ENCODE results near the gene PIP4K2A. TPM values are rescaled to one million over a fixed set of nuclear protein-coding genes. Genes with fewer than 3 reads are reported as not detected.

The PIP4K2A gene
- total RNA-seq, 1 donor from 2014 or later: 102 TPM

DNA sequence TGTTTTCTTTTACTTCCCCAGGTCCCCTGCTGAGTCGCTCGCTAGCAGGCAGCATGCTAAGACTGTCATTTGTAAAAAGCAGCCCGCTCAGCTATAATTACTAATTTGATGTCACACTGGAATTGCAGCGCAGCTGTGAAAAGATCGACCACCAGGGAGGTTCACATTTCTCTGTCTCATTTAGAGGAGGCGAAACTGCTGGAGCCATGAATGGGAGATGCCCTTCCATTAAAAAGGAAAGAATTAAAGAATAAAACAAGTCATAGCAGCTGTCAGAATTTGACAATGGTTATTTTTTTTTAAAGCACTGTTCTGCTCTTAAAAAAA lies 153.5 kb downstream of the PIP4K2A start:
- intact Hi-C loops (cut with micrococcal nuclease): no loop called here
- H3K27ac Mint-ChIP-seq: no peak overlapping the region
- H3K27me3 Mint-ChIP-seq: no peaks in the 10 kb centered on the region
- no peaks in the 10 kb centered on the region for H3K9me3 Mint-ChIP-seq
- TF ChIP-seq, protein P1, sequence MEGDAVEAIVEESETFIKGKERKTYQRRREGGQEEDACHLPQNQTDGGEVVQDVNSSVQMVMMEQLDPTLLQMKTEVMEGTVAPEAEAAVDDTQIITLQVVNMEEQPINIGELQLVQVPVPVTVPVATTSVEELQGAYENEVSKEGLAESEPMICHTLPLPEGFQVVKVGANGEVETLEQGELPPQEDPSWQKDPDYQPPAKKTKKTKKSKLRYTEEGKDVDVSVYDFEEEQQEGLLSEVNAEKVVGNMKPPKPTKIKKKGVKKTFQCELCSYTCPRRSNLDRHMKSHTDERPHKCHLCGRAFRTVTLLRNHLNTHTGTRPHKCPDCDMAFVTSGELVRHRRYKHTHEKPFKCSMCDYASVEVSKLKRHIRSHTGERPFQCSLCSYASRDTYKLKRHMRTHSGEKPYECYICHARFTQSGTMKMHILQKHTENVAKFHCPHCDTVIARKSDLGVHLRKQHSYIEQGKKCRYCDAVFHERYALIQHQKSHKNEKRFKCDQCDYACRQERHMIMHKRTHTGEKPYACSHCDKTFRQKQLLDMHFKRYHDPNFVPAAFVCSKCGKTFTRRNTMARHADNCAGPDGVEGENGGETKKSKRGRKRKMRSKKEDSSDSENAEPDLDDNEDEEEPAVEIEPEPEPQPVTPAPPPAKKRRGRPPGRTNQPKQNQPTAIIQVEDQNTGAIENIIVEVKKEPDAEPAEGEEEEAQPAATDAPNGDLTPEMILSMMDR (IDR thresholded peaks at IDR 0.05): no peak
- H3K36me3 Mint-ChIP-seq (ENCODE audit: low read depth): peaks cover 65% of the 10 kb centered on the region
- H3K4me1 Mint-ChIP-seq: peaks cover 17% of the 10 kb centered on the region
- ATAC-seq (ENCODE audit: low read depth) (no peak), DNase-seq (no peak)
- H3K4me3 Mint-ChIP-seq: no peak overlapping the region
- POLR2A ChIA-PET: interaction anchor here (0.7 kb wide), 1 partner anchor 59 kb away, joined by 8 read pairs; no protein-coding TSS in a partner anchor
- CTCF ChIA-PET: interaction anchor here (1.0 to 1.1 kb wide), 2 partner anchors 10 to 13 kb away, joined by 3 read pairs; no protein-coding TSS in a partner anchor

DNA sequence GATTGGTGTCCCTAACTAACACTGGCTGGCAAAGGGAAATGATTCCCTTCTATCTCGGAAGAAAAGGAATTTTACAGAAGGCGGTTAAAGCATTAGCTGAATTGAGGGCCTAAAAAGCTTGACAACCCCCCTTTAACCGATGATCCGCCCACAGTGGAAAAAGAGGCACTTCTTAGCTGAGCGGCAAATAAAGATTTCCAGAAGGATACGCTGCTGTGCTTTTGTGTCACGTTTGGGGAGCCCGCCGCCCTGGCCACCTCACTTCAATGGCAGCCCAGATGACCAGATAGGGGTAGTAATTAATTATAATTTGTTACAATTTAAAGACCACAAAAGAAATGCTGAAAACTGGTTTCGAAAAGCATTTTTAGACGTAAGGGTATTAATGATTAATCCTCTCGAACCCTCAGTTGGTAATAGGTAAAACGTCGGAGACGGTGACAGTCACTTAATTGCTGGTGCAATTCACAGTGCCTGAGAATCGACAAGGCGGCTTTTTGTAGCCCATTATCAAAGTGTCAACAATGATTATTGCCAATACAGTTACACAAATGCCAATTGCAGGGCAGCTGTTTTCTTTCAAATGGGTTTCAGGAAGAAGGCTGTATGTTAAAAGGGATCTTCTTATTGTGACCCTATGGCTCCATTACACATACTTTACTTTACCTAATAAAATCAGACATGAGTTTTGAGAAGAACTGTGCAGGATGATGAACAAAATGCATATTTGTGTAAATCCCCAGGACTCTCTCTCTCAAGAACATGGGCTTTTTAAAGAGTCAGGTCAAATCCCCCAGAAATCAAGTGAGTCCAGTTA lies 154.1 kb downstream of the PIP4K2A start:
- no peak for ATAC-seq (ENCODE audit: low read depth)
- Mint-ChIP-seq H3K4me3 (no peak overlapping the region), H3K27ac (no peak overlapping the region), H3K36me3 (ENCODE audit: low read depth) (peaks cover 62% of the 10 kb centered on the region), H3K9me3 (no peaks in the 10 kb centered on the region), H3K4me1 (peaks cover 17% of the 10 kb centered on the region), H3K27me3 (no peaks in the 10 kb centered on the region)
- no peak for DNase-seq
- CTCF ChIA-PET: interaction anchor here (1.0 to 2.2 kb wide), 3 partner anchors 9 to 13 kb away, joined by 3 to 8 read pairs (median 3); no protein-coding TSS in a partner anchor
- POLR2A ChIA-PET: no interaction called here
- intact Hi-C loops (cut with micrococcal nuclease): no loop called here
- TF ChIP-seq, protein P1 (IDR thresholded peaks at IDR 0.05): no peak

DNA sequence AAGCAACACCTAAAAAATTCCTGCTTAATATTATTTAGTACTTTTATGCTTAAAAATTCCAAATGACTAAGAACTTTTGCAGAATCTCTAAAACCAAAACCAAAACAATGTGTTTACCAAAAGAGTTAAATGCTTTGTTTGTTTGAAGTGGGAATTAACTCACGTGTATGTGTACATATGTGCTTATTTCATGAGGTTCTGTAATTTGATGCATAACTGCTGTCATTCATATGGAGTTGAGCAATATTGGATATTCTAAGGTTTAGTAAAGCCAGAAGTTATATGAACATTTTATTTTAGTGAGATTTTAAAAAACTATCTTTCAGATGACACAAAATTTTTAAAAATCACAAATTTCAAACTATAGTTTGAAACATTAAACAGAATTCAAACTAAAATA lies 157.1 kb downstream of the PIP4K2A start:
- intact Hi-C loops (cut with micrococcal nuclease): loop anchor here (10.0 kb wide), 1 partner anchor 1063 kb away; no protein-coding TSS in a partner anchor
- DNase-seq (no peak), ATAC-seq (ENCODE audit: low read depth) (no peak)
- ChIA-PET CTCF (no interaction called here), POLR2A (no interaction called here)
- Mint-ChIP-seq H3K9me3 (no peaks in the 10 kb centered on the region), H3K4me3 (no peak overlapping the region), H3K27ac (no peak overlapping the region), H3K36me3 (ENCODE audit: low read depth) (peaks cover 48% of the 10 kb centered on the region), H3K4me1 (no peaks in the 10 kb centered on the region), H3K27me3 (no peaks in the 10 kb centered on the region)
- TF ChIP-seq, protein P1 (IDR thresholded peaks at IDR 0.05): no peak

DNA sequence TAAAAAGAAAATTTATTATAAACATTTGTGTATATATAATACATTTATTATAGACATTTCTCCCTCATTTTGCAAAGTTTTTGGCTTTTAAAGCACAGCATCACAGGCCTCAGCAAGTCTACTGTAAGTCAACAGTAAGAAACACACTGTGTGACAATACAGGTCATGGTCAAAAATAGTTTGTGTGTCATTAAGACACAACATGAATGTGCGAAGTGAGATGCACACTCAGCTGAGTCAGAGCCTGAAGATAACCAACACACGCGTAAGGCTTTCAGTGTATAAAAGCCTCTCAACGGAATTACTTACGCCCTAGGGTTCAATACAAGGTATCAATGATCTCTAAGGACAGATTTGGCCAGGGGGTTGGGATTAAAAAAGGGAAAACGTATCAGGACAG lies 157.6 kb downstream of the PIP4K2A start:
- no peak overlapping the region for H3K4me3 Mint-ChIP-seq
- ATAC-seq (ENCODE audit: low read depth): no peak
- intact Hi-C loops (cut with micrococcal nuclease): loop anchor here (10.0 kb wide), 1 partner anchor 1062 kb away; no protein-coding TSS in a partner anchor
- H3K27ac Mint-ChIP-seq: no peak overlapping the region
- DNase-seq: no peak
- H3K9me3 Mint-ChIP-seq: no peaks in the 10 kb centered on the region
- TF ChIP-seq, protein P1 (IDR thresholded peaks at IDR 0.05): no peak
- H3K27me3 Mint-ChIP-seq: no peaks in the 10 kb centered on the region
- ChIA-PET CTCF (interaction anchor here (0.9 kb wide), 1 partner anchor 9 kb away, joined by 3 read pairs; no protein-coding TSS in a partner anchor), POLR2A (interaction anchor here (2.0 kb wide), 1 partner anchor 120 kb away, joined by 5 read pairs; no protein-coding TSS in a partner anchor)
- H3K36me3 Mint-ChIP-seq (ENCODE audit: low read depth): peaks cover 49% of the 10 kb centered on the region
- H3K4me1 Mint-ChIP-seq: peaks cover under 1% of the 10 kb centered on the region

DNA sequence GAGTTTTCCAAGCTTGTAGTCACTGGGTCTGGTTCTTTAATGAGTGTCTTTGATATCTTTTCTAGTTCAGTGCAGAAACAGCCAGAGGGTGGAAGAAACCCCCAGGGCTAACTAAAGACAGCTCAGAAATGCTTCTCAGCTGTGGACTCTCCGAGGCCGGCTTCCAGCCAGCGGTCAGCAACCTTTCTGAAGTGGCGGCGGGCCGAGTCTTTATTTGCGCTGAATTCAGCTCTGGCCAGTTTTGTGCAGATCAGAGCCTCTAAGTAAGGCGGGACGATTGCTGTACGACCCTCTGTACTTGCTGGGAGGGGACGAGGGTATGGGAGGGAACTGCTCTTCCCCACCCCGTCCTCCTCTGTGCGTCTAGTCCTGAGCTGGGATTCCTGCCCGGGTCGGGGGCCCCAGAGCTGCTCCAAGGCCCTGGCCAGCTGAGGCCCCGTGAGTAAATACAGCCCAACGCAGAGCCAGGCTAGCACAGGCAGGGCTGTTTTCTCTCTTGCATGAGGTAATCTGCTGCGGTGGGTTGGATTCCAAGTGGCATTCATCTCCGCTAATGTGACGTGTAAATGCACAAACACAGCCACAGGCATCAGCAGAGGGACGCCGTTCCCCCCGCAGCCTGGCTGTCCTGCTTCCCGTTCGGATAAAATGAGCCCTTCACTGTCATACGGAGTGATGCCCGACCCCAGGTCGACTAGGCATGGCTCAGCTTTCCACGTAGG lies 159.8 kb downstream of the PIP4K2A start:
- Mint-ChIP-seq H3K9me3 (no peaks in the 10 kb centered on the region), H3K4me3 (no peak overlapping the region), H3K4me1 (peaks cover 3% of the 10 kb centered on the region), H3K36me3 (ENCODE audit: low read depth) (peaks cover 51% of the 10 kb centered on the region), H3K27ac (no peak overlapping the region), H3K27me3 (no peaks in the 10 kb centered on the region)
- ChIA-PET CTCF (no interaction called here), POLR2A (interaction anchor here (2.0 kb wide), 1 partner anchor 118 kb away, joined by 5 read pairs; no protein-coding TSS in a partner anchor)
- no peak for DNase-seq
- TF ChIP-seq, protein P1 (IDR thresholded peaks at IDR 0.05): no peak
- intact Hi-C loops (cut with micrococcal nuclease): loop anchor here (5.0 to 10.0 kb wide), 3 partner anchors 302 to 1060 kb away; no protein-coding TSS in a partner anchor
- no peak for ATAC-seq (ENCODE audit: low read depth)
